GM18505 (cell line): ENCODE data around the gene A2M.

Experiments used
- ATAC-seq: cut with Tn5 transposase; IDR thresholded peaks from one replicate; pipeline ENCODE4 v1.9.1; 2021; ENCODE audit not compliant: unreplicated experiment
- POLR2A ChIP-seq: IDR thresholded peaks from 4 replicates; pipeline ENCODE4 v1.6.1; 2011; ENCODE audit warnings: borderline replicate concordance; ENCODE audit not compliant: insufficient read depth, insufficient read length; ENCODE audit errors: extremely low read depth

A2M gene

GRCh38 chr12:9103050-9103849 is 12.5 kb downstream of the A2M start:
- no peak for TF ChIP-seq POLR2A
- ATAC-seq: no peak

GRCh38 chr12:9101018-9101687 is 14.6 kb downstream of the A2M start:
- ATAC-seq: no peak
- TF ChIP-seq POLR2A: no peak

- no peak for TF ChIP-seq POLR2A
- ATAC-seq: no peak
These were observed 16.0 kb downstream of the A2M start for GRCh38 chr12:9099552-9100190.

- ATAC-seq: no peak
- TF ChIP-seq POLR2A: no peak
These were observed 17.2 kb downstream of the A2M start for GRCh38 chr12:9098463-9099026.

GRCh38 chr12:9098115-9098452 is 17.6 kb downstream of the A2M start:
- no peak for ATAC-seq

GRCh38 chr12:9096563-9097176 is 19.0 kb downstream of the A2M start:
- TF ChIP-seq POLR2A: no peak
- ATAC-seq: no peak

More at GRCh38 chr12:9098115-9098452, 17.6 kb downstream of the A2M start:
- no peak for TF ChIP-seq POLR2A

GRCh38 chr12:9095322-9095721 is 20.4 kb downstream of the A2M start:
- TF ChIP-seq POLR2A: no peak

GRCh38 chr12:9094512-9095206 is 21.1 kb downstream of the A2M start:
- TF ChIP-seq POLR2A: no peak
- no peak for ATAC-seq

More at GRCh38 chr12:9095322-9095721, 20.4 kb downstream of the A2M start:
- ATAC-seq: no peak

GRCh38 chr12:9091891-9092598 is 23.7 kb downstream of the A2M start:
- TF ChIP-seq POLR2A: no peak
- ATAC-seq: no peak

GRCh38 chr12:9090220-9090619 is 25.5 kb downstream of the A2M start:
- ATAC-seq: no peak
- TF ChIP-seq POLR2A: no peak

GRCh38 chr12:9087087-9087835 is 28.5 kb downstream of the A2M start:
- no peak for ATAC-seq
- TF ChIP-seq POLR2A: no peak
